Fibroblast of the aortic adventitia (primary cell): Measurements from ENCODE around the gene MYH10. TPM values are rescaled to one million over a fixed set of nuclear protein-coding genes. Genes with fewer than 3 reads are reported as not detected.
A peak's percentile ranks its signal among the peaks of the same experiment; 100 is the strongest.

Experiments used
- DNase-seq: peaks from one replicate; pipeline ENCODE4 v3.0.0-alpha.2; 2010; ENCODE audit warnings: low read depth
- H3K4me3 ChIP-seq: 2 replicates; pipeline ENCODE4 v1.5.1; 2011; ENCODE audit warnings: low read depth, mild to moderate bottlenecking, control low read depth, low read length, moderate library complexity
- CTCF ChIP-seq: IDR thresholded peaks from 2 replicates; pipeline ENCODE4 v1.5.1; 2011; ENCODE audit warnings: mild to moderate bottlenecking, low read length, control low read depth, inconsistent platforms; ENCODE audit not compliant: insufficient read depth
- total RNA-seq: library from RNA; depleted of rRNA; stranded (reverse); fragments of >200 nt; gene quantifications from 2 replicates; pipeline ENCODE4 v1.2.3, GENCODE V29; 2012; ENCODE audit warnings: low replicate concordance

Gene MYH10
- total RNA-seq, 1 donor, result 85.7 TPM

- no peak overlapping the region for H3K4me3 ChIP-seq
- no peak for TF ChIP-seq CTCF
- no peak for DNase-seq
Measured at GRCh38 chr17:8639709-8640108, 9.2 kb upstream of the MYH10 start.

- no peak for DNase-seq
- no peak overlapping the region for H3K4me3 ChIP-seq
- TF ChIP-seq CTCF, result no peak
Measured at GRCh38 chr17:8632061-8632460, 1.5 kb upstream of the MYH10 start.

GRCh38 chr17:8631554-8631877 lies 991 bp upstream of the MYH10 start:
- H3K4me3 ChIP-seq, result peak overlapping the region; percentile 77
- DNase-seq, result no peak
- TF ChIP-seq CTCF, result no peak

GRCh38 chr17:8630802-8631553 lies 453 bp upstream of the MYH10 start:
- H3K4me3 ChIP-seq, result peak overlapping the region; percentile 95
- no peak for TF ChIP-seq CTCF
- DNase-seq, result peak; percentile 100

- peak overlapping the region; percentile 95 for H3K4me3 ChIP-seq
- DNase-seq, result no peak
- no peak for TF ChIP-seq CTCF
Measured at GRCh38 chr17:8629371-8630226, 926 bp downstream of the MYH10 start.

- no peak for TF ChIP-seq CTCF
- peak; percentile 47 for DNase-seq
- H3K4me3 ChIP-seq, result peak overlapping the region; percentile 95
Measured at GRCh38 chr17:8628609-8629169, 1.8 kb downstream of the MYH10 start.
